GM19023 (cell line): ENCODE measurements around the gene RGL4.

Experiments used
- ATAC-seq: cut with Tn5 transposase; IDR thresholded peaks from one replicate; pipeline ENCODE4 v1.9.1; 2021; ENCODE audit warnings: mild to moderate bottlenecking, moderate library complexity; ENCODE audit not compliant: unreplicated experiment

Gene RGL4

GRCh38 chr22:23677701-23677995, 13.2 kb upstream of the RGL4 start:
- no peak for ATAC-seq

GRCh38 chr22:23678133-23678532, 12.7 kb upstream of the RGL4 start:
- ATAC-seq = no peak

- ATAC-seq = no peak
These were observed 9.6 kb upstream of the RGL4 start for GRCh38 chr22:23681026-23681809.

DNA sequence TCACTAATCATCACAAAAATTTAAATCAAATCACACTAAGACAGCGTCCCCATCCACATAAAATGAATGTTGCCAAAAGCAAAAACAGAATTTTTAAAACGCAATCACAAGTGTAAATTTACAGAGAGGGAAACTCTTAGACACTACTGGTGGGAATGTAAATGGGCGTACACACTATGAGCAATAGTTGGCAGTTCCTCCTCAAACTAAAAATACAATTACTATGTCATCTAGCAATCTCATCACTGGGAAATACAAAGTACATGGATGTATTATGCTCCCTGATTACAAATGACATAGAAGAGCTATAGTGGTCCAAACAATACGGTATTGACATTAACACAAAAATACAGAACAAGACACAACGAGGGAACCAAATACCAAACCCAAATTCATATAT, 8.7 kb upstream of the RGL4 start:
- no peak for ATAC-seq

- no peak for ATAC-seq
These were observed 7.9 kb upstream of the RGL4 start for GRCh38 chr22:23682827-23683355.

GRCh38 chr22:23683545-23683944, 7.3 kb upstream of the RGL4 start:
- no peak for ATAC-seq

- no peak for ATAC-seq
These were observed 6.8 kb upstream of the RGL4 start for GRCh38 chr22:23684026-23684425.

DNA sequence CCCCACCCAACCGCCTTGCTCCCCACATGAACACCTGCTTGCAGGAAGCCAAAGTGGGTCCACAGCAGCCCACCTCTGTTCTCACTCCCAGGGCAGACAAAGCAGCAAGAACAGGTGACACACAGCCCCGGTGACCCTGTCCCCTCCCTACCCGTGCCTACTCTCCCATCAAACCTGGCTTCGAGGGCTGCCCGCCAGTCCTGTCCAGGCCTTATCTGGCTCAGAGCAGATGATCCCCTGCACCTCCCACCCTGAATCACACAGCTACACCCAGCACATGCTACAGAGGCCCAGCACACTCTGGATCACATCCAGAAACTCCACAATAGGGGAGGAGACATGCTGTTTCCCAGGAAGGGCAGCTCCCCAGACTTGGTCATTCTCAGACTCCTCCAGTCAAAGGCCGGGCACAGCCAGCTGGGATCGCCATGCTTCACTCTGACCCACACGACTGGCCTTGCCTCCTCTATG, 6.2 kb upstream of the RGL4 start:
- no peak for ATAC-seq

DNA sequence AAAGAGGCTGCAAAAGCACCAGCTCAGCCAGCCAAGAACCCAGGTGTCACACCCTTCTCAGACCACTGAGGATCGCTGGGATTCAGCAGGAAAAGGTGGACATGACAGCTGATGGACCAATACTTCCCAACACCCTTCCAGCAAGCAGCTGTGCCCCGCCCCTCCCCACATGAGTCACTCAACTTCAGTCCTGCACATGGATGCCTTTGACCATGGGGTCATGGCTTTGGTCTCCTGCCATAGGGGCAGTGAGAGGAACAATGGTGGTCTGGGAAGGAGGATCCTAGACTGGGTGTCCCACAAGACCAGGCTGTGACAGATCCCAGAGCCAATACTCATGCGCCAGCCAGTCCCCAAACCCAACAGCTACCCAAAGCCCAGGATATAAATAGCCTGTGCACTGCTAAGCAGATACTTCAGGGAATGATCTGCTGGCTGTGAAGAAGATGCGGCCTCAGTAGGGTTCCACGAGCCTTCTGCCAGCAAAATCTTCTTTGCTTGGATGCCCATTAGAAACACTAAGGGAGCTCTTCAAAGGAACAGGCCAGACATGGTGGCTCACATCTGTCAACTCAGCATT, 5.5 kb upstream of the RGL4 start:
- no peak for ATAC-seq

DNA sequence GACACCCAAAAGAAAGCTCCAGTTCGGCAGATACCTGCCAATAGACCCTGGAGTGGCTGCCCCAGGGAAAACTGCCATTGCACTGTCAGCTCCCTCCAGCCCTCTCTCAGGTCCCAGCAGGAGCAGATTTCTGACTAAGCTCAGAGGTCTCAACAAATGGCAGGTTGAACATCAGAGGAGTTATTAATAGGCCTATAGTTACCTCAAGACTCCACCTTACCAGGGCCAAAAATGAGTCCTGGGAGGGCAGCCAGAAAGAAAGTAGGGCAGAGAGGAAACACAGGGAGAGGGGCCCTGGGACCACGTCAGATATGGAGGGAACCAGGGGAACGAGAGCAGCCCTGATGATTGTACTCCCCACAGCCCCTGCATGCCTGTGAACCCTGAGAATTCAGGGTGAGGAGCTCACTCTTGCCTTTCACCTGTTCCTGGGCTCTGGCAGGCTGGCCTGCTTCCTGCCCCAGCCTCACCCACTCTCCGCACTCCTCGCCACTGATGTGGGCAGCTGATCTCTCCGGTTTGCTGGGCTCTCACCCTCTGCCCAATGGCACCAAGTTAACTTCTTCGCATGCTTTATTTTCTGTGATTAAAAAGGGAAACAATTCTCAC, 4.3 kb upstream of the RGL4 start:
- ATAC-seq = no peak

DNA sequence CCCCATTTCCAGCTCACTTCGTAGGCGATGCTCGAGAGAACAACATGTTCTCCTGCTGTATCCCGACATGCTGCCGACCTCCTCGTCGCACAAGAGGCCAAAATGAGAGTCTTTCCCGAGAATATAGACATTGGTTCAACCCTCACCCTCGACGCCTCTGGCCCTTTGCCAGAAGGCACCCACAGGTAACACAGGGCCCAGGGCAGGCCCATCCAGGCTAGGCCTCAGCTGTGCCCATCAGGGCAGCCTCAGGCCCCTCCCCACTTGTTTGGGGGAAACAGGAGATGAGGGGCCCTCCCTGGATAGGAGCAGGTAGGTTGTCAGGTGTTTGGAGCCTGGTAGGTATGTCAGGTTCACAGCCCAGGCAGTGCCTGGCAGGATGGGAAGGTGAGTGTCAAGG, 2.7 kb upstream of the RGL4 start:
- ATAC-seq = no peak

- no peak for ATAC-seq
These were observed 2.2 kb upstream of the RGL4 start for GRCh38 chr22:23688571-23688970.

DNA sequence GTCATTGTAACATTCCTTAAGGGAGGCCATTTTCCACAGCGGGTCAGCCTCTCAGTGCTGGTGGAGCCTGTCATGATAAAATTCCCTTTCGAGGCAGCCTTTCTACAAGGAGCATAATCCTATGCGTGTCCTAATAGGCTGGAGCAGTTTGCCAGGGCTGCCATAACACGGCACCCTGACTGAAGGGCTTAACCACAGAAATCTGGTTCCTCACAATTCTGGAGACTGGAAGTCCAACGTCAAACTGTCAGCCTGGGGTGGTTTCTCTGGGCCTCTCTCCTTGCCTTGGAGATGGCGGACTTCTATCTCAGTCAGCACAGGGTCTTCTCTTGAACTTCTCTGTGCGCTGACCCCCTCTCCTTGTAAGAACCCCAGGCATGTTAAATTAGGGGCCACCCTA, 1.4 kb upstream of the RGL4 start:
- no peak for ATAC-seq

DNA sequence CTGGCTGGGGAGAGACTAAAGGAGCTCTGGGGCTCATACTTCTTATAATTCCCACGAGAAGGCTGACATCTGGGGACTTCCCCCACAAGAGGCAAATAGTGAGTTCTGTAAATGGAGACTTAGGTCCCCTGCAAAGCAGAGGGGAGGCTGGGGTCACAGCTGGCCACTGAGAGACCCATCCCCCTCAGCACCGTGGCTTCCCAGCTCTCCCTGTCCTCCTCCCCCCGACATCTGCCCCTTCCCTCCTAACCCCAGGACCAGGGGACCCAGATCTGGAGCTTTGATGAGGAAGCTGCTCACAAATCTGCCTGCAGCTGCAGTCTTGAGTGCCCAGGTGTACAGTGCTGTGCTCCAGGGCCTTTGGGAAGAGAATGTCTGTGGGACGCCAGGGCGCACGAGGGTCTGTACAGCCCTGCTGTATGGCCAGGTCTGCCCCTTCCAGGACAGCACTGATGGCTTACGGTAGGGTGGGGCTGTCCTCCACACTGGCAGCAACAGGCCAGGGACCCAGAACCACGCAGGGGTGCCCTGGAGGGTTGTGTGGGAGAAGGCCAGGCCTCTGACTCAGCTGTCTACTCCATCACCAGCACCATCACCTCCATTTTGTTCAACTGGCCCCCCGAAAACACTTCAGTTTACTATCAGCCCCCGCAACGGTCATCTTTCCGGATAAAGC, 1.1 kb downstream of the RGL4 start:
- ATAC-seq = no peak

DNA sequence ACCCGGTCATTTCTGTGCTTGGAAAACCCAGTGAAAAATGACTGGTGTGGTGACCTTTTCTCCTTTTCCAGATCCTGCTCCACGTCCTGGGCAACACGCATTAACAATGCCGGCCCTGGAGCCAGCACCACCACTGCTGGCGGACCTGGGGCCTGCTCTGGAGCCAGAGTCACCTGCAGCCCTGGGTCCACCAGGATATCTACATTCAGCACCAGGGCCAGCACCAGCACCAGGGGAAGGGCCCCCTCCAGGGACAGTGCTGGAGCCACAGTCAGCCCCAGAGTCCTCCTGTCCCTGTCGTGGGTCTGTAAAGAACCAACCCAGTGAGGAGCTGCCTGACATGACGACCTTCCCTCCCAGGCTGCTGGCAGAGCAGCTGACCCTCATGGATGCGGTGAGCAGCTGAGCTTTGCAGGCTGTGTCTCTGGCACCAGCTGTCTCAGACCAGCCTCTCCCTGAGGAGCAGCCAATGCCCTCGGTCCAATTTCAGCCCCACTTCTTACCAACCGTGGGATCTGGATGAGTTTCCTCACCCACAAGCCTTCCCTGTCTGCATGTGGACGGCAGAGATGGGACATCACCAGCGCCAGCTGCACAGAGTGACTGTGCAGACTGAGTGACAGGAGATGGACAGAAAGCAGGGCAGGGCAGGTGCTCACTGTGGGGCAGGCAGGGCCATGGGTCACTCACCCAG, 1.9 kb downstream of the RGL4 start:
- no peak for ATAC-seq

DNA sequence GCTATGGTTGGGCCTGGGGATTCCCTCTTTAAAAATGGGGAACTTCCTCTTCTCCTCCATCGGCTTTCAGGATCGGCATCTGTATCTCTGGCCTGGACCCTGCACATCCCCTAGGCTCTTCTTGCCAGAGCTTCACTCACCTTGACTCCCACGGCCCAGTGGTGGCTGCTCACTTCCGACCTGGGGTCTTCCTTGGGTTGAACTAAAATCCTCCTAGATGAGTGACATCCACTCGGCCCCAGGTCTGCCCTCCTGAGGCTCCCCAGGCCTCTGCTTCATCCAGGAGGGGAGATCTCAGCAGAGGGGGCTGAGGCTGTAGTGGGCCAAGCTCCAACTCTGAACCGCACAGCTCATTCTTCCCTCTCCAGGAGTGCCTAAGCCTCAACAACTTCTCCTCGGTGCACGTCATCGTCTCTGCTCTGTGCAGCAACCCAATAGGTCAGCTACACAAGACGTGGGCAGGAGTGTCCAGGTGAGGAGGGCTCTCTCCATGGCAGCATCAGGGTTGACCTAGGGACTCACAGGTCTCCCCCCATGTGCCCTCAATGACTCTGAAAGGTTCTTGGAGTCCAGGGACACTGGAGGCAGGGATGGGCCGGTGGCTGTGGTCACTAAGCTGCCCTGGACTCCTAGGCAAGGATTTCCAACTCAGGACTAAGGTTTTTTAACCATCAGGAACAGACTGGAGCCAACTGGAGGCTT, 3.3 kb downstream of the RGL4 start:
- ATAC-seq = no peak

DNA sequence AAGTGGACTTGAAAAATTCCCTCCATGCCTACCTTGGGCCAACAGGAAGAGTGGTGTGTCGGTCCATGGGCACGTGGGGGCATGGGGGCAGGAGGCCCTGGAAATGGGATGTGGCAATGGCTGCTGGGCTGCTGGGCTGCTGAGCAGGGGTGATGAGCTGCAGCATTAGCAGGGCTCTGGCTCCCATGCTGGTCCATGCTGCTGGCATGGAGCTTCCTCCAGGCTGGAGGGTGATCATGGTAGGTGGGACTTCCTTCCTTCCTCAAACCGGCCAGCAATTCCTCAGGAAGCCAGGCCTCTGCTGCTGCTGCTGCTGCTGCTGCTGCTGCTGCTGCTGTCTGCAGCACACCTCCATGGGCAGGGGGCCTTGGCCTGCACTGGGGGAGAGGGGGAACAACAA, 4.3 kb downstream of the RGL4 start:
- no peak for ATAC-seq

DNA sequence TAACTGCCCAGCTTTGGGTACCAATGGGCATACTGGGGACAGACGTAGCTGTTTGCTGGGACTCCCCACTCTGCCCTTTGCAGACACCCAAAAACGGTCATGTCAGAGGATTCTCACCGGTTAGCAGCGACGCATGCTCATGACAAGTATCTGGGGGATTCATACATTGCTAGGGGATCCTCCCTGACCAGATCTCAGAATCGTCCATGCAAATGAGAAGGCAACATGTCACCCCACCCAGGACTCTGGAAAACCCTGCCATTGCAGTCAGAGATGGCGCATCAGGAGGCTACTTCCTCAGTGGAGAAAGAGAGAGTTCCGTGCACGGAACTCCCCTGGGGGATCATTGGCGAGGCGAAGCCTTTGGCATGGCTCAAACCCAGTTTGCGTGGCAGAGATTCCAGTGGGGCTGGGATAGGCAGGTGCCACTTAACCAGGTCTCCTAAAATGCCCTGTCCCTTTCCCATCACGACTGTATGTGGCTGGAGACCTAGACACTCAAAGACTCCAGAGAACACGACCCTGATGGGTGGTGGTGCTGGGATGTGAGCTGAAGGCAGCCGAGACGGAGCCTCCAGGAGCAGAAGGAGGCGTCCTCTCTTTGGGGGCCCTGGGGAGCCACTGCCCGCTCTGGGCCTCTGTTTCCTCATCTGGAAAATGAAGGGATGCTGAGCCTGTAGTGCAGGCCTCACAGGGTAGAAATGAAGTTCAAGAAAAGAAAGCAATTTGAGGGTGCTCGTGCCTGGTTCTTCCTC, 4.9 kb downstream of the RGL4 start:
- peak; percentile 32 for ATAC-seq

GRCh38 chr22:23696326-23696851, 5.6 kb downstream of the RGL4 start:
- peak; percentile 79 for ATAC-seq
